Adrenal gland (tissue), 12 donors: ENCODE measurements around the gene RGL3. TPM values are rescaled to one million over a fixed set of nuclear protein-coding genes. Genes with fewer than 3 reads are reported as not detected.
A peak's percentile ranks its signal among the peaks of the same experiment; 100 is the strongest.

ENCODE experiments used
- DNase-seq, 7 donors: peaks; one replicate each; pipeline ENCODE4 v3.0.0-alpha.2; 2019 to 2020
- H3K27ac ChIP-seq, 5 donors: fragments of 200-600 bp; sonication (generic) in 4 of 5; 1 replicate in 3 of 5; 2 replicates in 2 of 5; pipeline versions ENCODE4 v1.5.1 to v1.8.0; 2016 to 2020; ENCODE audit warnings: mild to moderate bottlenecking in 1 of 5
- H3K27me3 ChIP-seq: fragments of 200-600 bp; 2 replicates; pipeline ENCODE4 v1.8.0; 2021
- H3K36me3 ChIP-seq, 2 donors: fragments of 200-600 bp; replicated peaks in 1 of 2; 1 replicate in 1 of 2; 2 replicates in 1 of 2; pipeline versions ENCODE4 v1.5.1 to v1.8.0; 2018 to 2022
- H3K4me1 ChIP-seq, 2 donors: fragments of 200-600 bp; replicated peaks in 1 of 2; 1 replicate in 1 of 2; 2 replicates in 1 of 2; pipeline versions ENCODE4 v1.5.1 to v1.8.0; 2018 to 2021
- H3K4me3 ChIP-seq, 4 donors: fragments of 200-600 bp; sonication (generic) in 3 of 4; one replicate each; pipeline ENCODE4 v1.5.1; 2016 to 2018
- H3K9me3 ChIP-seq, 3 donors: fragments of 200-600 bp; sonication (generic) in 1 of 3; replicated peaks in 1 of 3; 1 replicate in 2 of 3; 2 replicates in 1 of 3; pipeline versions ENCODE4 v1.5.1 to v1.8.0; 2016 to 2021
- POLR2A ChIP-seq, 2 donors: fragments of 450-650 bp; IDR thresholded peaks; one replicate each; pipeline ENCODE4 v1.6.1; 2017; ENCODE audit warnings: antibody characterized with exemption in 2 of 2, mild to moderate bottlenecking in 2 of 2, moderate library complexity in 1 of 2
- WGBS, 4 donors: extraction: QIAGEN DNeasy Blood & Tissue Kit in 2 of 4; methylation state at CpG; one replicate each; pipeline versions ENCODE4 v1.1.5 to v1.1.7; 2013 to 2017; 5-methylcytosine and 5-hydroxymethylcytosine counted together
- intact Hi-C, 2 donors: fragments of 100-400 bp; cut with DNase I; formaldehyde crosslinking; loops; one replicate each; pipeline versions ENCODE4 v1.14.1 to v1.15.0; 2022 to 2023
- polyA plus RNA-seq, 3 donors: library from polyadenylated mRNA; stranded (reverse); fragments of 200-250 nt in 2 of 3; fragments of 350-450 nt in 1 of 3; fragmentation: Illumina TruSeq in 1 of 3; extraction: RNeasy Lipid Tissue Mini Kit (QIAGEN cat#74804) in 1 of 3; gene quantifications; one replicate each; pipeline ENCODE4 v1.2.3, GENCODE V29; 2013 to 2014
- total RNA-seq, 9 donors: library from RNA; depleted of rRNA in 4 of 9; stranded (reverse); fragments of >200 nt in 4 of 9; fragments of 120-200 nt in 1 of 9; fragmentation: NEBNext Ultra II Directional in 1 of 9; extraction: Animal tissue kit (Norgen Biotek cat#: 25700) in 1 of 9; gene quantifications; one replicate each; pipeline versions ENCODE4 v1.1.0 to v1.2.4, GENCODE V29; 2013 to 2023
- TF ChIP-seq, protein P1 (sequence below), 6 experiments: fragments of 450-650 bp in 4 of 6; fragments of 200-600 bp in 2 of 6; sonication (generic) in 1 of 6; IDR thresholded peaks; 1 replicate in 5 of 6; 2 replicates in 1 of 6; pipeline versions ENCODE4 v1.5.1 to v1.8.0; 2016 to 2021; ENCODE audit warnings: antibody characterized with exemption in 6 of 6, mild to moderate bottlenecking in 2 of 6, moderate library complexity in 1 of 6
- donor health status: healthy with polysubstance abuse.
- donor health status: Bipolar disorder and iron deficiency.
- donor health status: DM: yes; HTN: yes; CAD: no.
- donor health status: DM: no; HTN: no; CAD: no.
- donor health status: DM: no; HTN: no; CAD: no.
- donor health status: DM: yes; HTN: yes; CAD: no.

RGL3 gene
- total and polyA plus RNA-seq, 12 donors, result 10.3 to 207 (median 36.1) TPM

DNA sequence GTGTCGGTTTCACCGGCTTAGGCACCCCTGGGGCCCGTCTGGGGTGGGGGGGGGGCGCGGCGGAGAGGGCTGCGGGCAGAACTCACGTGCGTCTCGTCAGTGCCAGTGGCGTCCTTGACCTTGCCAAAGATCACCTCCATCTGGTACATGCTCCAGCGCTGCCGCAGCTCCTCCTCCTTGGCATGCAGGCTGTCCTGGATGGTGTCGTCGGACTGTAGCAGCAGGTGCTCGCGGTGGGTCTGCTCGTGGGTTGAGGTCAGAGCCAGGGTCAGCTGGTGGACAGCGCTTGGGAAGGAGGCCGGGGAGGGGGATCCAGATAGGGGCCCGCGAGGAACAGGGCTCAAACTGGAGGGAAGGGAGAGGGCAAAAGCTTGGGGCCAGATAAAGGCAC is 4.7 kb upstream of the RGL3 start:
- peak overlapping the region in 2 of 5 donors; percentile 20 to 65 for H3K27ac ChIP-seq
- no peaks in the 10 kb centered on the region for H3K9me3 ChIP-seq
- no peaks in the 10 kb centered on the region for H3K36me3 ChIP-seq
- intact Hi-C loops, result no loop called here
- DNase-seq, result peak in 6 of 7 donors; percentile 66 to 78 (median 72)
- TF ChIP-seq, protein P1, sequence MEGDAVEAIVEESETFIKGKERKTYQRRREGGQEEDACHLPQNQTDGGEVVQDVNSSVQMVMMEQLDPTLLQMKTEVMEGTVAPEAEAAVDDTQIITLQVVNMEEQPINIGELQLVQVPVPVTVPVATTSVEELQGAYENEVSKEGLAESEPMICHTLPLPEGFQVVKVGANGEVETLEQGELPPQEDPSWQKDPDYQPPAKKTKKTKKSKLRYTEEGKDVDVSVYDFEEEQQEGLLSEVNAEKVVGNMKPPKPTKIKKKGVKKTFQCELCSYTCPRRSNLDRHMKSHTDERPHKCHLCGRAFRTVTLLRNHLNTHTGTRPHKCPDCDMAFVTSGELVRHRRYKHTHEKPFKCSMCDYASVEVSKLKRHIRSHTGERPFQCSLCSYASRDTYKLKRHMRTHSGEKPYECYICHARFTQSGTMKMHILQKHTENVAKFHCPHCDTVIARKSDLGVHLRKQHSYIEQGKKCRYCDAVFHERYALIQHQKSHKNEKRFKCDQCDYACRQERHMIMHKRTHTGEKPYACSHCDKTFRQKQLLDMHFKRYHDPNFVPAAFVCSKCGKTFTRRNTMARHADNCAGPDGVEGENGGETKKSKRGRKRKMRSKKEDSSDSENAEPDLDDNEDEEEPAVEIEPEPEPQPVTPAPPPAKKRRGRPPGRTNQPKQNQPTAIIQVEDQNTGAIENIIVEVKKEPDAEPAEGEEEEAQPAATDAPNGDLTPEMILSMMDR (IDR thresholded peaks at IDR 0.05), result no peak
- TF ChIP-seq POLR2A (IDR thresholded peaks at IDR 0.05), result no peak
- H3K27me3 ChIP-seq, result no peaks in the 10 kb centered on the region
- H3K4me3 ChIP-seq, result no peak overlapping the region
- peaks cover 10 to 30% of the 10 kb centered on the region in 2 donors for H3K4me1 ChIP-seq
- 11 to 16% (median 14%) methylated on average over 7 to 22 of the region's 22 CpGs for WGBS, 4 donors

DNA sequence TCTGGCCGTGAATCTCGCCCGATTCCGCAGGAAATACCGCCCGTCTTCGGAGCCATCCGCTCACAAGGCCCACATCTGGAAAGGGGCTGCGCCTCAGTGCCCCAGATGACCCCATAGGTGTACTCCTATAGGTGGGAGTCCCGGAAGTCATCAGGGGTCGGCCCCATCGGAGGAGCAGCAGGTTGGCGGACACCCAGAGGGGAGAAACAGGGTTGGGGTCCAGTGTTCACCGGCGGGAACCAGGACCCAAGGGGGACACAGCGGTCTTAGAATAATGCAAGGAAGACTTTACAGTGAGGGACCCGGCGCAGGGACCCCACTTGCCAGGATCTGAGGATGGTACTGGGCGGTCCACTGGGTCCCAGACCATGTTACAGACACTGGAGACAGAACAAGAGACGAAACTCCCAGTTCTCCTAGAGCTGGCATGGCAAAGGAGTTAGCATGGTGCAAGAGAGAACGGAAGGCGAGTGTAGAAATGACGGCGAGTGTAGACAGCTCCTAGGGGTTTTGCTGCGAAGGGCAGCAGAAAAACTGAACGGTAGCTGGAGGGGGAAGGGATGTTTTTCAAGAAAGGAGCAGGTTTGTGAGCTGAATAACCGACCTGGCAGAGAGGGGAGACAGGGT is 4.2 kb upstream of the RGL3 start:
- DNase-seq, result no peak
- H3K27me3 ChIP-seq, result no peaks in the 10 kb centered on the region
- H3K27ac ChIP-seq, result peak overlapping the region in 2 of 5 donors; percentile 20 to 65
- no peak for TF ChIP-seq POLR2A (IDR thresholded peaks at IDR 0.05)
- TF ChIP-seq, protein P1 (IDR thresholded peaks at IDR 0.05), result no peak
- no peaks in the 10 kb centered on the region for H3K36me3 ChIP-seq
- H3K4me3 ChIP-seq, result no peak overlapping the region
- WGBS, 4 donors, result 52 to 67% (median 54%) methylated on average over 24 to 27 of the region's 27 CpGs
- intact Hi-C loops, result no loop called here
- H3K9me3 ChIP-seq, result no peaks in the 10 kb centered on the region
- H3K4me1 ChIP-seq, result peaks cover 10 to 35% of the 10 kb centered on the region in 2 donors

GRCh38 chr19:11422163-11423065 is 3.3 kb upstream of the RGL3 start:
- no peaks in the 10 kb centered on the region for H3K27me3 ChIP-seq
- intact Hi-C loops, result no loop called here
- peak overlapping the region in 1 of 4 donors; percentile 54 for H3K4me3 ChIP-seq
- peaks cover 10 to 35% of the 10 kb centered on the region in 2 donors for H3K4me1 ChIP-seq
- no peak for TF ChIP-seq POLR2A (IDR thresholded peaks at IDR 0.05)
- TF ChIP-seq, protein P1 (IDR thresholded peaks at IDR 0.05), result no peak
- 39 to 71% (median 52%) methylated on average over 15 to 56 of the region's 56 CpGs for WGBS, 4 donors
- H3K27ac ChIP-seq, result peak overlapping the region in 4 of 5 donors; percentile 58 to 87 (median 80)
- H3K36me3 ChIP-seq, result no peaks in the 10 kb centered on the region
- no peaks in the 10 kb centered on the region for H3K9me3 ChIP-seq
- DNase-seq, result peak; percentile 68 to 92 (median 79)

GRCh38 chr19:11421371-11422098 is 2.4 kb upstream of the RGL3 start:
- DNase-seq, result peak; percentile 65 to 80 (median 72)
- intact Hi-C loops, result no loop called here
- no peaks in the 10 kb centered on the region for H3K27me3 ChIP-seq

More at GRCh38 chr19:11421371-11422098, 2.4 kb upstream of the RGL3 start:
- Histone ChIP-seq H3K36me3 (no peaks in the 10 kb centered on the region), H3K9me3 (no peaks in the 10 kb centered on the region), H3K4me1 (peaks cover 10 to 35% of the 10 kb centered on the region in 2 donors), H3K4me3 (peak overlapping the region in 2 of 4 donors; percentile 43 to 54), H3K27ac (peak overlapping the region; percentile 11 to 87 (median 78))
- TF ChIP-seq, protein P1 (IDR thresholded peaks at IDR 0.05), result no peak
- TF ChIP-seq POLR2A (IDR thresholded peaks at IDR 0.05), result peak in 1 of 2 donors; percentile 20
- WGBS, 4 donors, result 11 to 52% (median 30%) methylated on average over 8 to 36 of the region's 36 CpGs
